GM21786 (cell line): ENCODE data around the gene SYNPO2.
"Not testable (repeated sequence)": the region's sequence is repeated elsewhere in the genome, so short reads cannot be mapped to it uniquely, and the experiment has no call there.

Source experiments
- ATAC-seq: cut with Tn5 transposase; IDR thresholded peaks from one replicate; pipeline ENCODE4 v1.9.1; 2021; ENCODE audit not compliant: unreplicated experiment

SYNPO2 gene

GRCh38 chr4:118995693-118996391 lies 107.2 kb downstream of the SYNPO2 start:
- ATAC-seq = no peak

- no peak for ATAC-seq
Measured at GRCh38 chr4:118997601-118998000, 108.9 kb downstream of the SYNPO2 start.

DNA sequence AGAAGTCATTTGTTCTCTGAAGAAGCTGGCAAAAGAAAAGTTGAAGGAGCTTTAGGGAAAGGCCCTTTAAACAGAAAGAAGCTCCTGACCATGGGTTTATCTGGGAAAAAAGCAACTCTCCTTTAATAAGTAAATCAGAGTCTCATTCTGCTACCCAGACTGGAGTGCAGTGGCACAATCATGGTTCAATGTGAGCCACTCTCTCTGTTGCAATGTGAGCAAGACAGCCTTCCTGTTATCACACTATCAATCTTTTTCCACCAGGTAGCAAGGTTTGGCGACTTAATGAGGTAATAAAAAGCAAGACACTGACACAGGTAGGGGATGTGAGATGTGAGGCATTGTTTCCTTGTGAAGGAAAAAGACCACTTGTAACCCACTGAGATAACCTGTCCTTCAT lies 111.3 kb downstream of the SYNPO2 start:
- ATAC-seq = no peak

DNA sequence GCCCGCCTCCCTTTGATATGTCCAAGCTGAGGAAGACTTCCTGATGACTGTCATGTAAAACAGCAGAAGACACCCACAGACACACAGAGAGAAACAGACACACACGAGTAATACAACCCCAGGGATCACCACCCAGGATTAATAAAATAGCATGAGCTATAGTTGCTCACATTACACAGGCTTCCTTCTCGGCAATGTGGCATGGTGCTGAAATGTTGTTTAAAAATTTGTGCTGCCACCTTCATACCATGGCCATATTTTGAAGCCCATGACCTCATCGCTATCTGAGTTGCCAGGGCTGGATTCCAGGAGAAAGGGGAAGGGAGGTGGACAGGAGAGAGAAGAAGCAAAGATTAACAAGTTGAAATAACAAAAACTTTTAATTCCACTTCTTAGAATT lies 111.7 kb downstream of the SYNPO2 start:
- ATAC-seq = no peak

DNA sequence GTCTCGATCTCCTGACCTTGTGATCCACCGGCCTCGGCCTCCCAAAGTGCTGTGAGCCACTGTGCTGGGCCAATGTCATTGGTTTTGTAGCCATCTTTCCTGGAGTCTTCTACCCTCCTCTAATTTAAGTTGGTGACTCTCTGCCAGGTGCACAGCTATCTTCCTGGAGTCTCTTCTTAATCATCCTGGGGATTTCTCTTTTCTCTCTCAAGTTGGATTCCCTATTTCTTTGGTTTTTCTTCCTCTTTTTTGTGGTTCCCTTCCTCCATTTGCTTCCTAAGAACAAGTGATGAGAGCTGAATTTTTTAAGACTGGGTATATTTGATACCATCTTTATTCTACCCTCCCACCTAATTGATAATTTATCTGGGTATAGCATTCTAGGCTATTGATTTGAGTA lies 113.8 kb downstream of the SYNPO2 start:
- ATAC-seq = no peak

DNA sequence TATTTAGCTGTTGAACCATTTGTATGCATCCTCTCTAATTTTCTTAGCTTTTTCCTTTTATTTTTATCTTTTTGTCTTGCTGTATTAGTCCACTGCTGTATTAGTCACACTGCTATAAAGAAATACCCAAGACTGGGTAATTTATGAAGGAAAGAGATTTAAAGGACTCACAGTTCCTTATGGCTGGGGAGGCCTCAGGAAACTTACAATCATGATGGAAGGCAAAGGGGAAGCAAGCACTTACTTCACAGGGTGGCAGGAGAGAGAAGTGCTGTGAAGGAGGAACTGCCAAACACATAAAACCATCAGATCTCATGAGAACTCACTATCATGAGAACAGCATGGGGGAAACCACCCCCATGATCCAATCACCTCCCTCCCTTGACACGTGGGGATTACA lies 114.3 kb downstream of the SYNPO2 start:
- ATAC-seq = not testable (repeated sequence)

DNA sequence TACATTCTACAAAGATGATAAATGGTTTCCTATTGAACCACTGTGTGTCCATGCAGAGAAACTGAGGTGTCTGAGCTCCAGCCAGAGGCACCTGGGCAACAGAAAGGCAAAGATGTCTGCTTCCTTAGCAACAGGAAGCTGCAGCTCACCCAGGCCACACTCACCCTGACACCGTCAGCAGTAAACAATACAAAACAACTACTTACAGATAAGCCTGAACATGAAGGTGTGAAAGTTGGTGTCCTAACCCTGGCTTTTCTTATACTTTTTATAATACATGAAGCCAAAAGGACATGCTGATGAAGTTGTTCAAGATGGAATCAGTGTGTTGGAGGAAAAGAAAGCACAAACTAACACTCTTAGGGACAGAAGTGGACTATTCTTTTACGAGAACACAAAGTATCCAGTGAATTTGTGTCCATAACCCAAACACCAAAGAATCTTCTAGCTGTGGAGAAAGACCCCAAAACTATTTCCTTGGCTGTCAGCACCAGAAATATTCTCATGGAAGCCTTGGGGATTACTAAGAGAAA lies 117.3 kb downstream of the SYNPO2 start:
- no peak for ATAC-seq

- ATAC-seq = no peak
Measured at GRCh38 chr4:119008761-119009160, 120.1 kb downstream of the SYNPO2 start.

- ATAC-seq = not testable (repeated sequence)
Measured at GRCh38 chr4:119010221-119010620, 121.6 kb downstream of the SYNPO2 start.

- ATAC-seq = no peak
Measured at GRCh38 chr4:119010909-119011606, 122.4 kb downstream of the SYNPO2 start.

DNA sequence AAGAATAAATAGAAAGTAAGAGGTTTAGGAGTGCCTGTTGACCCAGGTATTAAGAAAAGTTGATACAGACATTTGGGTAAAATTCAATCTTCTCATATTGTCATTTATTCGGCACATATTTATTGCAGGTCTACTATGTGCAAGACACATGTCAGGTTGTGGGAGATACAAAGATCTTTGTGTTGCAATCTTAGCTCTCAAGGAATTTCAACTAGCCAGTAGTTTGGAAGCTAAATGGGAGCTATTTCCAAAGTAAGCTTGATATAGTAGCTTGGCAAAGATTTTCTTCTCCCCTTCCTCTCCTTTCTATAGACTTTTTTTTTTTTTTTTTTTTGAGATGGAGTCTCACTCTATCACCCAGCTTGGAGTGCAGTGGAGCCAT lies 122.9 kb downstream of the SYNPO2 start:
- no peak for ATAC-seq

DNA sequence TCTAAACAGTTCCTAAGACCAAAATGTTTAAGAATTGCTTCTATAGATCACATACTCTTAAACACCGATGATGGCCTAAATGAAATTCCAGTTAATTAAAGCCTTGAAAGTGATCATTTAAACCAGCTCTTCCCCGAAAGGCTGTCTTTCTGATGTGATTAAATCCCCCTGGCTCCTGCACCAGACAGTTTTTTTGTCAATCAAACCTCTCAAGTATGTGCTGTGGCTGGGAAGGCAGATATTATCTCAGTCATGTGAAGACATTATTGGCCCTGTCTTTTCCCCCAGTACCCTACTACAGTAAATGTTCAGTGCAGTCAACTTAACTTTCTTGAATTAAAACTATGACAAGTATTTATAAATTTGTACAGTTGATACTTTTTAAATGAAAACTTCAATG lies 126.0 kb downstream of the SYNPO2 start:
- no peak for ATAC-seq

- ATAC-seq = no peak
Measured at GRCh38 chr4:119016636-119017035, 128.0 kb downstream of the SYNPO2 start.

GRCh38 chr4:119017636-119018035 lies 129.0 kb downstream of the SYNPO2 start:
- no peak for ATAC-seq

- no peak for ATAC-seq
Measured at GRCh38 chr4:119020158-119020557, 131.5 kb downstream of the SYNPO2 start.

- ATAC-seq = not testable (repeated sequence)
Measured at GRCh38 chr4:119022520-119022919, 133.9 kb downstream of the SYNPO2 start.

DNA sequence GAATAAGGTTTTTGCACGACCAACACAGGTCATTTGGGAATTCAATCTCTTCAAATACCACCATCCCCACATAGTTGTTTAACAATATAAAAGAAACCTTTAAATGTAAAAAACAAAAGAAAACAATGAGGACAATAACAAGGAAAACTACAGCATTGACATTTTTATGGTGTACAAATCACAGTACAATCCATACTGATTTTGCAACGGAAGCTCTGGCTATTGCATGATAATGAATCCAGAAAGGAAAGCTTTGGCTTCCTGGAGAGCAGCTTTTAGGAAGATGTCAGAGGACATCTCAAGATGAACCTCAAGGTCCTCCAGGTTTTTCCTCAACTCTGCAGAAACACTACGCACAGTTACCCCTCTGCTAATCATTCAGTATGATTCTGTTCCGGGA lies 135.4 kb downstream of the SYNPO2 start:
- ATAC-seq = no peak

- ATAC-seq = no peak
Measured at GRCh38 chr4:119025420-119025819, 136.8 kb downstream of the SYNPO2 start.

- no peak for ATAC-seq
Measured at GRCh38 chr4:119025916-119026661, 137.4 kb downstream of the SYNPO2 start.

DNA sequence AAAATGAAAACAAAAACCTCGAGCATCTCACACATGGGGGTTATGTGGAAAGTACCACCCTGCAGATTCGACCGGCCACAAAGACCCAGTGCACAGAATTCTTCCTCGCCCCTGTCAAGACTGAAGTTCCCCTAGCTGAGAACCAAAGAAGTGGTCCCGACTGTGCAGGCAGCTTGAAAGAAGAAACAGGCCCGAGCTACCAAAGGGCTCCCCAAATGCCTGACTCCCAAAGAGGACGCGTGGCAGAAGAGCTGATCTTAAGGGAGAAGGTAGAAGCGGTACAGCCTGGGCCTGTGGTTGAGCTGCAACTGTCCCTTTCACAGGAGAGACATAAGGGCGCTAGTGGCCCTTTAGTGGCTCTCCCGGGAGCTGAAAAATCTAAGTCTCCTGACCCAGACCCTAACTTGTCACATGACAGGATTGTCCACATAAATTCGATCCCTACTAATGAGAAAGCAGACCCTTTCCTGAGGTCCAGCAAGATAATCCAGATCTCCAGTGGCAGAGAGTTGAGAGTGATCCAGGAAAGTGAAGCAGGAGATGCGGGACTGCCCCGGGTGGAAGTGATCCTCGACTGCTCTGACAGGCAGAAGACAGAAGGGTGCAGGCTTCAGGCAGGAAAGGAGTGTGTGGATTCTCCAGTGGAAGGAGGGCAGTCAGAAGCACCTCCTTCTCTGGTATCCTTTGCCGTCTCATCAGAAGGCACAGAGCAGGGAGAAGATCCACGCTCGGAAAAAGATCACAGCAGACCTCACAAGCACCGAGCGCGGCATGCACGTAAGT lies 138.2 kb downstream of the SYNPO2 start:
- ATAC-seq = no peak

GRCh38 chr4:119027811-119028210 lies 139.2 kb downstream of the SYNPO2 start:
- ATAC-seq = no peak
